SU-DHL-6 (cell line): ENCODE results near the gene SUMO1.

Source experiments
- EZH2phosphoT487 ChIP-seq: fragments of 200-600 bp; sonication (generic), shearing (Covaris generic); conservative IDR thresholded peaks from 2 replicates; pipeline ENCODE4 v1.6.1; 2018; ENCODE audit warnings: mild to moderate bottlenecking, antibody characterized with exemption, low read length, moderate library complexity, mixed read lengths
- TF ChIP-seq, protein P1 (sequence below): fragments of 200-600 bp; sonication (generic); IDR thresholded peaks from one replicate; pipeline ENCODE4 v1.5.1; 2017; ENCODE audit warnings: antibody characterized with exemption, mild to moderate bottlenecking, low read length, moderate library complexity; ENCODE audit not compliant: insufficient read depth, poor library complexity, severe bottlenecking

DNA sequence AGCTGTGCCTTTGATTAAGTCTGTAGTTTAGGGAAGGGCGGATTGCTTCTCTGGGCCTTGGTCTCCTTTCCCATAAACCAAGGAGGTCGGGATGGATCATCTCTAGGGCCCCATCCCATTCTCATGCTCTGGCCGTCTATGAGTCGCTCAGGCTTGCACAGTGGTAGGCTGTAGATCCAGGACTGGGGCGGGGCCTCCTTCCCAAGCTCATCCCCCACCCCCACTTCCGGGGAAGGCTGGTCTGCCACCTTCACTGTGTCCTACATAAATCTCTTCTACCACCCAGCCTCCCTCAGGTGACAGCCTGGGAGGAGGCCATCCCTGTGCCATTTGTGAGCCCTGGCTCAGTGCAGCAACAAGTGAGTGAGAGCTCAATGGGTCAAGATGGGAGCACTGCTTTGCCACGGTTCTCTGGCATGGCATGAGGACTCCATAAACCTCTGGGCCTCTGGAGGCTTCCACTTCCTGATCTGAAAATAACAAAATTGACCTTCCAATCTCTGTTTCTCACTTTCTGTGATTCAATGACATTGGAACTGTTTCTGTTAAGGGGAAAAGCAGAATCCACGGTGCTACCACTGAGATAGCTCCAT lies 68.5 kb downstream of the SUMO1 start:
- TF ChIP-seq, protein P1, sequence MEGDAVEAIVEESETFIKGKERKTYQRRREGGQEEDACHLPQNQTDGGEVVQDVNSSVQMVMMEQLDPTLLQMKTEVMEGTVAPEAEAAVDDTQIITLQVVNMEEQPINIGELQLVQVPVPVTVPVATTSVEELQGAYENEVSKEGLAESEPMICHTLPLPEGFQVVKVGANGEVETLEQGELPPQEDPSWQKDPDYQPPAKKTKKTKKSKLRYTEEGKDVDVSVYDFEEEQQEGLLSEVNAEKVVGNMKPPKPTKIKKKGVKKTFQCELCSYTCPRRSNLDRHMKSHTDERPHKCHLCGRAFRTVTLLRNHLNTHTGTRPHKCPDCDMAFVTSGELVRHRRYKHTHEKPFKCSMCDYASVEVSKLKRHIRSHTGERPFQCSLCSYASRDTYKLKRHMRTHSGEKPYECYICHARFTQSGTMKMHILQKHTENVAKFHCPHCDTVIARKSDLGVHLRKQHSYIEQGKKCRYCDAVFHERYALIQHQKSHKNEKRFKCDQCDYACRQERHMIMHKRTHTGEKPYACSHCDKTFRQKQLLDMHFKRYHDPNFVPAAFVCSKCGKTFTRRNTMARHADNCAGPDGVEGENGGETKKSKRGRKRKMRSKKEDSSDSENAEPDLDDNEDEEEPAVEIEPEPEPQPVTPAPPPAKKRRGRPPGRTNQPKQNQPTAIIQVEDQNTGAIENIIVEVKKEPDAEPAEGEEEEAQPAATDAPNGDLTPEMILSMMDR = no peak
- no peak for TF ChIP-seq EZH2phosphoT487
